HPDE6-E6E7 (cell line): ENCODE data around the gene FAM83G.
"Not testable (repeated sequence)": the region's sequence is repeated elsewhere in the genome, so short reads cannot be mapped to it uniquely, and the experiment has no call there.

Experiments used
- DNase-seq: peaks from one replicate; pipeline ENCODE4 v3.0.0; 2011; ENCODE audit warnings: missing footprints; ENCODE audit errors: extremely low spot score

FAM83G gene

DNA sequence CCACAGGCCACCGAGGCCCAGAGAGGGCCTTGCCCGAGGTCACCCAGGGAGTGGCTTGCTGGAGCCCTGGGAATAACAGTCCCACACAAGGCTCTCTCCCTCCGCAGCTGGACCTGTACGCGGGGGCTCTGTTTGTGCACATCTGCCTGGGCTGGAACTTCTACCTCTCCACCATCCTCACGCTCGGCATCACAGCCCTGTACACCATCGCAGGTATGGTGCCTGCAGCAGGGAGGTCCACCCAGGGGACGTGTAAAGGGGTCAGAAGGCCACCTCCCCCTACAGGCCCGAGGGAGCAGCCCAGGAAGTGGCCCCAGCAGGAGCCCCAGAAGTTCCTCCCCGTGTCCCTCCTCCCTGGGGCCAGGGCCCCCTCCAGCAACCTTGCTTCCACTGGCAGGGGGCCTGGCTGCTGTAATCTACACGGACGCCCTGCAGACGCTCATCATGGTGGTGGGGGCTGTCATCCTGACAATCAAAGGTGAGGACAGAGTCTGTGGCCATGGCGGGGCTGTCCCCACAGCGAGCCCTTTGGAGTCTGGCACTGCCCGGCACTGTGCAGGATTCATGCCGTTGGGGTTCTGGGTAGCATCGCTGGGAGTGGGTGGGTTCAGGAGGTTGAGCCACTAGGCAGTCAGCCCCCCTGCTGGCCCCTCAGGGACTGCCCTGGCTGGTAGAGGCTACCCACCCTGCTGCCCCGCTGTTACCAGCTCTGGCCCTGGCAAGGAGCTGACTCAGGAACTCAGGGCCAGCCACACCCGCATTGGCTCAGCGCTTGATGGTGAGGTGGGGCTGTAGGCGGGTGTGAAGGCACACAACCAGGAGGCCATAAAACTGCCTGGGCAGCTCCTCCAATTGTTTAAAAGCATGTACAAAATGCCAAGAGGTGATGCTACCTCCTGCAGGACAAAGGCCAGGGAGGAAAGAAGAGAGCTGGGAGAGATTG, 35.3 kb downstream of the FAM83G start:
- peak; percentile 82 for DNase-seq

DNA sequence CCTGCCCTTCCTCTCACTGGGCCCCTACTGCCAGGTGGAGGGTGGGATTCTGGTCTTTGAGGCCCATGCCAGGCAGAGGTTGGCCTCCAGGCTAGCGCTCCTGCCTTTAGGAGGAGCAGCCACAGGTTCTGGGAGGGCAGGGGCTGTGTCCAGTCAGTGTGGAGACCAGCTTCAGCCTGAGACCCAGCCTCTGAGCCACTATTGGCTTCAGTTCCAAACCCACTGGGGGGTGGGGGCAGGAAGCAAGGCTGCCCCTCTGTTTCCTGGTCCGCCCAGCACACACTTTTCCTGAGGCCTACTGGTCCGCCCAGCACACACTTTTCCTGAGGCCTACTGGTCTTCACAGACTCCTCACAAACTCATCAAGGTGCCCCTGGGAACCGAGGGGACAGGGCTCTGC, 36.2 kb downstream of the FAM83G start:
- no peak for DNase-seq

DNA sequence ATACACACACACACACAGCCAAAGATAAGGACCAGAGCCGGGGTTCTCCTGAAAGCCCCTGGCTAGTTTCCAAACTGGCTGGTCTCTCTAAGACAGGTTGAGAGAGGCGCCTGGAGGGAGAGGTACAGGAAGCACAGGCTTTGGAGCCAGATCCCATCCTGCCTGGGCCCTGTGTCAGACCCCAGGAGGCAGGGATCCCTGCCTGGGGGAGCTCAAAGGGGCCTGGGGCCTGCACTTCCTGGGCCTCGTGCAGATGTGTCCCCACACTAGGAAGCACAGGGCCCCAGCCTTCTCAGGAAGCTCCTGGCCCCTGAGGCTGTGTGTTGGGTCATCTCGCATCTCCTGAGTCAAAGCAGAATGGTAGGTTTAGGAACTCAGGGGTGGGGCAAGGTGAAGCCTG, 36.6 kb downstream of the FAM83G start:
- DNase-seq = peak; percentile 80

DNA sequence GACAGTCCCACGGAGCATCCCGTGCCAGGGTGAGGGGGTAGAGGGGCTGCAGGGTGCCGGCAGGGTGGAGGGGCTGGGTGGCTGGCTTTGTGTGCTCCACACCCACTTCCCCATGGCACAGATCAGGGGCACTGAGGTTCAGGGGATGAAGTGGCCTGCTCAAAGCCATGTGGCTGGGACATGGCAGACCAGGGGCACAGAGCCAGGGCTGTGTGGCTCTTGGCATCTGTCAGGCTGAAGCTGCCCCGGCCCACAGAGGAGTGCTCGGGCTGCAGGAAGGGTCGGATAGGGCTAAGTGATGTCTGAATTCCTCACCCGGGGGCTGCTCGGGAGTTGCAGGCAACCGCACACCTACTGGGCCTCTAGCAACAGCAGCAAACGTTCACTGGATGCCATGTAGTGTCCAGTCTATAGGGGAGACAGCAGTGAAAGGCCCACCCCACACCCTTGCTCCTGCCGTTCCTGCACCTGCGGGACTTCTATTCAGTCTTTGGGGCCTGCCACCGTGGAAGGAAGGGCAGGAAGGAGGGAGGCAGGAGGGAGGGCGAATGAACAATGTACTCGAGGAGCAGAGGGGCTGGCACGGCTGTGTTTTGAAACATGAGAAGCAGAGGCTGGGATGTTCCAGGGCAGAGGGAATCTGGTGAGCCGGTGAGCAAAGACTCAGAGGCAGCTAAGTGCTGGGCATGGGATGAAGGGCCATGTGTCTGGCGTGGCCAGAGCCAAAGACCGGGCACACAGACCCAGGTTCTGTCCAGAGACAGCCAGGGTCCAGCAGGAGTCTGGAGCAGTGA, 37.5 kb downstream of the FAM83G start:
- no peak for DNase-seq

DNA sequence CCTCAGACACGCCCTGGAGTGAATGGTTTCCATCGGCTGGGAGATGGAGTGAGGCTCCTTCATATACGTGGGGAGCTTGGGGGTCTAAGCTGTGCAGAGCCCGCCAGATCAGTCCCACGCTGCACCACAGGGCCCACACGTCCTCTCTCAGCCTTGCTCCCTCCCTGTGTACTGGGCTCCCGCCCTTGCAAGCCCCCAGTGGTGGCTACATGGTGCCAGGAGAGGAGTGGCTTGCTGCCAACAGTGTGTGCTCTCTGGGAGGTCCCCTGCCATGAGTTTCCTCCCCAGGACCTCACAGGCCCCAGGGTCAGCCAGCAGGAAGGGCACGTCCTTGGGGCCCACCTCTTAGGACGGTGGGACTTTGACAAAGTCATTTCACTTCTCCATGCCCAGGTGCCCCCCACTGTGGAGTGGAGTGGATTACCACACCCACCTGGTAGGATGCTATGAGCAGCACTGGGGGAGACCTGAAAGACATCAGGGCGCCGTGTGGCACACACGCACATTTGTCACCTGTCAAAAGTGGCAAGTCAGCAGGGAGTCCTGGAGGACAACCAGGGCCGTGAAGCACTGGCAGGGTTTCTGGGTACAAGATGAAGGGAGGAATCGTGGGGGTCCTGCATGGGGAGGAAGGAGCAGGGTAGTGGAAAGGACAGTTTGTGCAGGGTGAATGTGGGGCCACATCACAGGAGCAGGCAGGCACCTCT, 38.9 kb downstream of the FAM83G start:
- DNase-seq = no peak

DNA sequence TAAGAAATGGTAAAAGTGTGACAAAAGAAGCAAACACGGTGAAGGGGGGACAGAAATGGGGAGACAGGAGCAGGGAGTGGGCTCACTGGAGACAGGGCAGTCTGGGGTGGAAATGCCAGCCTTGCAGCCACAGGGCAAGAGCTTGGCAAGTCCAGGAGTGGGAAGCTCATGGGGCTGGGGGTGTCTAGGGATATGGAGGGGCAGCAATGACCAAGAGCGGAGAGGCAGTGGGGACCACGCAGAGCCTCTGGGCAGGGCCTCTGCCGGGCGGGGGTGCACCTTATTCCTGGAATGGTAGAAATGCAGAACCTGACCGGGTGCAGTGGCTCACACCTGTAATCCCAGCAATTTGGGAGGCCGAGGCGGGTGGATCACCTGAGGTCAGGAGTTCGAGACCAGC, 40.0 kb downstream of the FAM83G start:
- no peak for DNase-seq

DNA sequence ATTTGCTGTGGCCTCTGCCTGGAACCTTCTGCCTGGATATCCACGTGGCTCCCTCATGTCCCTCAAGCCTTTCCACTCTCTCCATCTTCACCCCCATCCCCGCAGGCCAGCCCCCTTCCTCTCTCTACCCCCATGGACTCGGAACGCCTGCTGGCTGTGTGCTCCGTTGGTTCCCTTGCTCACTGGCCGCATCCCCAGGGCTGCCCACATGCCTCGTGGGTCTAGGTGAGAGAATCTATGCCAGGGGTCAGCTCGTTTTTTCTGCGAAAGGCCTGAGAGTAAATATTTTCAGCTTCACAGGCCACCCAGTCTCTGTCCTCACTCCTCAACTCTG, 40.6 kb downstream of the FAM83G start:
- DNase-seq = no peak

DNA sequence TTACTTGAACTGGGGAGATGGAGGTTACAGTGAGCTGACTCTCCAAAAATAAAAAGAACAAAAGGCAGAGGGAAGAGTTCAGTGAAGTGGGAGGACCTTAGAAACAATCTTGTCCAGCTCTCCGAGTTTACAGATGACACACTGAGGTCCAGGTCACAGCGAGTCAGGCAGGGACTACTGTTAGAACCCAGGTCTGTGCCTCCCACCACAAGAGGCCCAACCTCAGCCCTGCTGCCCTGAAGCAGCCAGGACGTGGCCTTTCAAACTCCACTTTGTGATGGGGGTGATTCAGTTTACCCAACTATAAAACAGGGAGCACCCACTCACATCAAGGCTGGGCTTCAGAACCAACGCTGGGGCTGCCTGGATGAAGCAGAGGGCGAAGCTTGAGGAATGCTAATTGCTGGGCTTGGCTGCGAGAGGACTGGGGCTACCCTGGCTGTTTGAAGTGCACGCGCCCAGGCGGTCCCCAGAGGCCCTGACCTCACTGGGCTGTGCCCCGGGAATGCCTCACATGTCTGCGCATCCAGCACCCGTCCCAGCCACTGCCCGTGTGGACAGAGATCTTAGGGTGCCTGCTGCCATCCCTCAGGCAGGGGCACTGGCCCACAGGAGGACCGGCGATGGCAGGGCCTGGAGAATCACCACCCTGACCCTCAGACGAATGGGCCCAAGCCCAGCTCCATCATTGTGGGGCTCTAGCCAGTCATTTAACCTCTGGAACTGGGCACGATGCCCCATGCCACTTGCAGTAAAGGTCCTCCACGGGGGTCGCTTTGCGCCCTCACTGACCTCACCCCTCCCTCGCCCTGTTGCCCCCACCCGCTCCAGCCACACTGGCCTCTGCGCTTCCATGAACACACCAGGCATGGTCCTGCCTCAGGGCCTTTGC, 41.2 kb downstream of the FAM83G start:
- DNase-seq = no peak

DNA sequence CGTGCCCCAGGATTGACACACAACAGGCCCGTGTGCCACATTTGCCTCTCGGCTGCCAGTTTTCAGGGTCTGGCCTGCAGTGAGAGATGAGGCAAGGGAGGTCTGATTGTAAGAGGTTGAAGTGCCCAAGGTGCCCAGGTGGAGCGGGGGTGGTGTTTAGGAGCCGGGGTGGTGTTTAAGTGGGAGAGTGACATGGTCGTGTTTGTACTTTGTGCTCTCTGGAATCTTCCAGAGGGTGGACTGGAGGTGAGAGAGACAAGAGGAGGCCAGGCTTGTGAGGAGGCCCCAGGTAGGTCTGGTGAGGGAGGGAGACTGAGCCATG, 42.1 kb downstream of the FAM83G start:
- DNase-seq = no peak

DNA sequence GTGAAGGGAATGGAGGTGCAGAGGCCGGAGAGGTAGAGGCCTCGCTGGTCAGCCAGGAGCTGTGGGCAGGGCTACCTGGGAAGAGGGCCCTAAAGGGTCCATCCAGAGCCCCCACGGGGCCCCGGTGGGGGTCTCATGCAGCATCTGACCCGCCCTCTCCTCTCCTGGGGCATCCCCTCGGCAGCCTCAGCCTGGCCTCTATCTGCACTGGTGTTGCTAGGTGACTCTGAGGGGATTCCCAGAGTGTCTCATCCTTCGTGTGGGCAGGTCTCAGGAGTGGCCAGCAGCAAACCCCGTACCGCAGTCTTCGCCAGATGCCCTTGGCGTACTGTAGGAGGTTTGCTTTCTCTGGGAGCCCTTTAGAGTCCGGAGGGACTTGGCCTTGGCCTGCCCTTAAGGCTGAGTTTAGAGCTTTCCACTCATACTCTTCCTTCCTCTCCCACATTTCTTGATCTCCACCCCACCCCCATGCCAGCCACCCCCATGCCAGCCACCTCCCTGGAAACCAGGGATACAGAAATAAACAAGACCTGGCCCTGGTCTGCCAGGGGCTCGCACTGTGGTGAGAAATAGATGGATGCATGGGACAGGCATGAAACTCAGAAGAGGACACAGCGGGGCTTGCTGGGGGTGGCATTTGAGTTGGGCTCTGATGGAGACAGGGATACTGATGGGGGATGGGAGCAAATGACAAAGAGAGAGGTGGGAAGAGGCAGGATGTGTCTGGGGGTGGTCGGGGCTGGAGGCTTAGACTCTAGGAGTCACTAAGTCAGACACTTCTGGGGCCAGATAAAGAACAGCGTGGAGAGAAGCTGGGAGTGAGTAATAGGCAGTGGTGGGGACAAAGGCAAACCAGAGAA, 42.7 kb downstream of the FAM83G start:
- DNase-seq = no peak

DNA sequence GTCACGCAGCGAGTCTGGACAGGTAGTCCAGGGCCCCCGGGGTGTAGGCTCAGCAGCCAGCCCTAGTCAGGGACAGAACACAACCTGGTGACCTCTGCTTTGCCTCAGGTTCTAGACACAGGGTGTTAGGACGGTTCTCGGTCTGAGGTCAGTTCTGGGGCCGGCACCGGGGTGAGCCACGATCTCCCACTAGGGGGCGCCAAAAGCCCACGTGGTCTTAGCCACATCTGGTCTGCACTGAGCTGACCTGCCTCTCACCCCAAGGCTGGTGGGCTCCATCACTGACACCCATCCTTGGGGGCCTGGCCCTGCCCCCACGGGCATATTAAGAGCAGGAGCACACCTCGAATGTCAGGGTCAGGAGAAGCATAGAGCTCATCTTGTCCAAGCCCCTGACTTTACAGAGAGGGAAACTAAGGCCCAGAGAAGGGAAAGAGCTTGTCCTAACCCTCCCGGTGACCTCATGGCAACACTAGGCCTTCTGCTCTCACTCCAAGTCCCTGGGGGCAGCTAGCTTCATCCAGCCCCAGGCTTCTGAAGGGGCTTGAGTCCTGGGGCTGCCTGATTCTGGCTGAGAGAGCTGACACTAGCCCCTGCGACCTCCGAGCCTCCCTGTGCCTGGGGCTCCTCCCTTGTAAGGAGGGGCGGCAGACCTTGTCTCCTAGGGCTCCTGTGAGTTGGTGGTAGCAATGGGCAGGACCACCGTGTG, 43.6 kb downstream of the FAM83G start:
- peak; percentile 69 for DNase-seq

DNA sequence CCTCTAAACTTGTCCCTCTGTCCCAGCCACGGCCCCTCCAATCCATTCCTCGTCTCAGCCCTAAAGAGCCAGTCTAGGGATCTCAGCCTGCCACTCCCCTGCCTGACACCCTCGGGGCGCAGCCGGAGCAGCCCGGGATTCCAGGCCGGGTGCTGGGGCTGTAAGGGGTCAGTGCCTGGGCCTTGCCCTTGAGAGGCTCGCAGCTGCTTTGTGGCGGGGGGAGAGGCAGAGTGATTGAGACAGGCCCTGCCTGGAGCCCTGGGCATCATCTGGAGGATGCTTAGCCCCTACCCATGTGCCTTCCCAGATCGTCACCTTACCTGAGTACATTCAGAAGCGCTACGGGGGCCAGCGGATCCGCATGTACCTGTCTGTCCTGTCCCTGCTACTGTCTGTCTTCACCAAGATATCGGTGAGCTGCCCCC, 44.3 kb downstream of the FAM83G start:
- DNase-seq = no peak

DNA sequence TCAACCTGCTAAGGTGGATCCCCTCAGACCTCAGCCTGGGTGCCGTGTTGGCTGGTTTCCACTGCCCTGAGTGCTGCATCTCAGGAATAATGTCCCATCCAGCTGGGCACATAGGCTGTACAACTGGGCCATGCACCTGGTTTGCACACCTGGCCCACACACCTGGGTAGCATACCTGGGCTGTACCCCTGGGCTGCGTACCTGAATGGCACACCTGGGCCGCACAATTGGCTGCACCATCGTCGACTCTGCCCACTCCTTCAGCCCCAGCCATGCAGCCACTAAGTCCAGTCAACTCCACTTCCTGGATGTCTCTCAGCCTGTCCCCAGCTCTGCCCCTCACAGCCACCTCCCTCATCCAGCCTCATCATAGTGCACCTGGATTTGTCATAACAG, 44.7 kb downstream of the FAM83G start:
- no peak for DNase-seq

DNA sequence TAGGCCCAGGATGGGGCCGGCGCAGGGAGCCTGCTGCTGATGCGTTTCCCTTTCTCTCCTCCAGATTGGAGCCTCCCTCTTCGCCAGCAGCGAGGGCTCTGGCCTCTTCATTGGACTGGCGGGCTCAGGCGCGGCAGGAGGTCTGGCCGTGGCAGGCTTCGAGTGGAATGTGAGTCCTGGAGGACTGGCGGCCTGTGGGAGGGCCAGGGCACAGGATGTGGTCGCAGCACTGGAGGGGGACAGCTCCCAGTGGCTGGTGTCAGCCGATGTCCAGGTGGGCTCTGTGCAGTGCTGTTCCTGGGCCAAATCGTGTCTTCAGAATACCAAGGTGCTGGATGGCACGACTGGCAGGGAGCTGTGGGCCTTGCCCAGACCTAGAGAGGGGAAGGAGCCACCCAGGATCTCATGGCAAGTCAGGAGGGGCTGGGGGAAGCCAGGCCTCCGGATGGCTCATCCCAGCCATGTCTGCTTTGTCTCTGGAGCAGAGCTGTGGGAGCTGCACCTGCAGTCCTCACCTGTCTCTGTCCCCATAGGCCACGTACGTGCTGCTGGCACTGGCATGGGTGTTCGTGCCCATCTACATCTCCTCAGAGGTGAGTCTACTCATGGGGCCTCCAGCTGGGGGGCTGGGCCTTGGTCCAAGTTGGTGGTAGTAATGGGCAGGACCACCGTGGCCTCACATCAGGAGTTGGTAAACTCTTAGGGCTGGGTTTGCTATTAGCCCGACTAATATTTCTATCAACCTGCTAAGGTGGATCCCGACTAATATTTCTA, 45.3 kb downstream of the FAM83G start:
- DNase-seq = no peak

DNA sequence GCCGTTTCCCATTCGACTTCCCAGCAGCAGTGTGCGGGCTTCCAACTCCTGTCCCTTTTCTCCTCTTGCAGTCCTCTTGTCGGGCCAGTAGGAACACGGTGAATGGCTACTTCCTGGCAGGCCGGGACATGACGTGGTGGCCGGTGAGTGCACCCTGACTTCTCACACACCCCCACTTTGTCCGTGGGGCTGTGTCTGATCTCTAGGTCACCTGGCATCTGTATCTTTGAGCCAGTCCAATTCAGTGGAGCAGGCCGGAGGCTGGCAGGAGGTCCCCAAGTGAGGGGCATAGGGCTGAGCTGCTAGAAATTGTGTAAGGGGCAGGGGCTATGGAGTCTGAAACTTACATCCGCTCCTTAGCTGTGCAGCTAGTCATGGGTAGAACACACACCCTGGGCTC, 46.0 kb downstream of the FAM83G start:
- no peak for DNase-seq

DNA sequence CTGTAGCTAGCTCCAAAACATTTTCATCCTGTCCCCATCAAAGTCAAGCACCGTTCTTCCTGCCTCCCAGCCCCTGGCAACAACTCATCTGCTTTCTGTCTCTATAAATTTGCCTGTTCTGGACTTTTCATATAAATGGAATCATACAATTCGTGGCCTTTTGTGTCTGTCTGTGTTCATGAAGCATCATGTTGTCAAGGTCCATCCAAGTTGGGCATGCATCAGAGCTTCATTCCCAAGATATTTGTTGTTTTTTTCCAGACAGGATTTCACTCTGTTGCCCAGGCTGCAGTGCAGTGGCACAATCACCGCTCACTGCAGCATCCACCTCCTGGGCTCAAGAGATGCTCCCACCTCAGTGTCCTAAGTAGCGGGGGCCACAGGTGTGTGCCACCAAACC, 46.7 kb downstream of the FAM83G start:
- DNase-seq = no peak

DNA sequence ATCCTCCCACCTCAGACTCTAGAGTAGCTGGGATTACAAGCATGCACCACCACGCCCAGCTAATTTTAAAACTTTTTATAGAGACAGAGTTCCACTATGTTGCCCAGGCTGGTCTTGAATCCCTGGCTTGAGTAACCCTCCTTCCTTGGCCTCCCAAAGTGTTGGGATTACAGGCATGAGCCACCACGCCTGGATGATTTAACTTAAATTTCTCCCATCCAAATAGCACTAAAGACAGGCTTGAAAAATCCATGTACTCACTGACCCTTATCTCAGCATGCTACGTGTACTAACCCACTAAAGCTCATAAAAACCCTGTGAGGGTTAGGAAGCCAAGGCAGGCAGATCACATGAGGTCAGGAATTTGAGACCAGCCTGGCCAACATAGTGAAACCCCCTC, 48.0 kb downstream of the FAM83G start:
- no peak for DNase-seq

DNA sequence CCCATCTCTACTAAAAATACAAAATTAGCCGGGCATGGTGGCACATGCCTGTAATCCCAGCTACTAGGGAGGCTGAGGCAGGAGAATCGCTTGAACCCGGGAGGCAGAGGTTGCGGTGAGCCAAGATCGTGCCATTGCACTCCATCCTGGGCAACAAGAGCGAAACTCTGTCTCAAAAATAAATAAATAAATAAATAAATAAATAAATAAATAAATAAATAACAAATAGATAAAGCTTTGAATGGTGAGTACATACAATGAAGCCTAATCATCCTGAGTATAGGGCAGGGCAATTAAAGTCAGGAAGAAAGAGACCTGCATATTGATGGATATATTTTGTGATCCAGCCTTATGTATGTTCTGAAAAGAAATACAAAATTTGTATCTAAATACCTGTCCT, 48.5 kb downstream of the FAM83G start:
- DNase-seq = not testable (repeated sequence)

DNA sequence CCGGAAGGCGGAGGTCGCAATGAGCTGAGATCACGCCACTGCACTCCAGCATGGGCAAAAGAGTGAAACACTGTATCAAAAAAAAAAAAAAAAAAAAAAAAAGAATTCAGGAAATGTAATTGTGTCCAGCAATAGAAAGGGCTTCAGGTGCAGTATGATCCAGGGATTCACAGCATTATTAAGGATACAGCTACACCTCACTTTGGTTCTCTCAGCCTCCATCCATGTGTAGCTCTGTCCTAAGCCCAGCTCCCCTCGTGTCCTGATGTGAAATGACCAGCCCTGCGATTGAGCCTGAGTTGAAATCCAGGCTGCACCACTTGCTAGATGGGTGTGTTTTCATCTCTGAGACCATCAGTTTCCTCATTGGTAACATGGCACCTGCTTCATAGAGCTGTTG, 49.6 kb downstream of the FAM83G start:
- no peak for DNase-seq
